Fibroblast of the conjunctiva (primary cell): Measurements from ENCODE around the gene UST.

ENCODE experiments used
- DNase-seq: peaks from one replicate; pipeline ENCODE4 v3.0.0-alpha.2; 2010; ENCODE audit warnings: low read depth

Gene UST

GRCh38 chr6:149063468-149063867 lies 316.6 kb downstream of the UST start:
- DNase-seq = no peak

- no peak for DNase-seq
Measured at GRCh38 chr6:149064001-149064659, 317.3 kb downstream of the UST start.

GRCh38 chr6:149064660-149065015 lies 317.8 kb downstream of the UST start:
- no peak for DNase-seq

GRCh38 chr6:149065121-149065520 lies 318.3 kb downstream of the UST start:
- DNase-seq = no peak

GRCh38 chr6:149065658-149066556 lies 319.1 kb downstream of the UST start:
- no peak for DNase-seq

- DNase-seq = no peak
Measured at GRCh38 chr6:149071997-149072396, 325.2 kb downstream of the UST start.

GRCh38 chr6:149074832-149075258 lies 328.0 kb downstream of the UST start:
- DNase-seq = no peak

- no peak for DNase-seq
Measured at GRCh38 chr6:149075616-149076354, 329.0 kb downstream of the UST start.

GRCh38 chr6:149076355-149076734 lies 329.5 kb downstream of the UST start:
- DNase-seq = no peak

GRCh38 chr6:149077208-149077607 lies 330.4 kb downstream of the UST start:
- no peak for DNase-seq

- DNase-seq = no peak
Measured at GRCh38 chr6:149078211-149078782, 331.5 kb downstream of the UST start.

- DNase-seq = no peak
Measured at GRCh38 chr6:149079456-149079855, 332.6 kb downstream of the UST start.

- DNase-seq = peak; percentile 47
Measured at GRCh38 chr6:149079911-149080491, 333.2 kb downstream of the UST start.

GRCh38 chr6:149080511-149080910 lies 333.7 kb downstream of the UST start:
- peak; percentile 40 for DNase-seq

GRCh38 chr6:149081281-149081680 lies 334.5 kb downstream of the UST start:
- no peak for DNase-seq

GRCh38 chr6:149082320-149082719 lies 335.5 kb downstream of the UST start:
- peak; percentile 71 for DNase-seq

- no peak for DNase-seq
Measured at GRCh38 chr6:149084026-149084425, 337.2 kb downstream of the UST start.

GRCh38 chr6:149084808-149085556 lies 338.2 kb downstream of the UST start:
- DNase-seq = no peak

GRCh38 chr6:149085557-149085938 lies 338.7 kb downstream of the UST start:
- DNase-seq = no peak

GRCh38 chr6:149086363-149086762 lies 339.5 kb downstream of the UST start:
- no peak for DNase-seq

GRCh38 chr6:149087898-149088297 lies 341.1 kb downstream of the UST start:
- DNase-seq = no peak
